GM18507 (cell line): Measurements from ENCODE around the gene SYPL1.
A peak's percentile ranks its signal among the peaks of the same experiment; 100 is the strongest.

Experiments used
- DNase-seq: peaks from one replicate; pipeline ENCODE4 v3.0.0; 2011; ENCODE audit warnings: low read depth; ENCODE audit not compliant: insufficient read length; ENCODE audit errors: extremely low spot score
- FAIRE-seq: peaks from 2 replicates; lab custom pipeline; 2011; peaks lifted over from hg19 to GRCh38; lab: Jason Lieb, UNC

SYPL1 gene

GRCh38 chr7:106057962-106058927, 53.9 kb downstream of the SYPL1 start:
- FAIRE-seq (peak; percentile 94), DNase-seq (peak; percentile 62)

GRCh38 chr7:106057204-106057961, 54.7 kb downstream of the SYPL1 start:
- no peak for FAIRE-seq

GRCh38 chr7:106056513-106057203, 55.5 kb downstream of the SYPL1 start:
- peak; percentile 70 for DNase-seq
- peak; percentile 84 for FAIRE-seq

More at GRCh38 chr7:106057204-106057961, 54.7 kb downstream of the SYPL1 start:
- DNase-seq, result no peak

- FAIRE-seq, result no peak
- DNase-seq, result no peak
These were observed 57.1 kb downstream of the SYPL1 start for GRCh38 chr7:106054971-106055532.

GRCh38 chr7:106054156-106054910, 57.8 kb downstream of the SYPL1 start:
- DNase-seq (no peak), FAIRE-seq (no peak)

GRCh38 chr7:106053109-106053508, 59.0 kb downstream of the SYPL1 start:
- no peak for FAIRE-seq
- no peak for DNase-seq

- FAIRE-seq, result no peak
- no peak for DNase-seq
These were observed 59.4 kb downstream of the SYPL1 start for GRCh38 chr7:106052681-106053080.

- FAIRE-seq (no peak), DNase-seq (no peak)
These were observed 61.4 kb downstream of the SYPL1 start for GRCh38 chr7:106050746-106051117.

GRCh38 chr7:106050002-106050745, 61.9 kb downstream of the SYPL1 start:
- no peak for DNase-seq
- FAIRE-seq, result no peak

- no peak for DNase-seq
- no peak for FAIRE-seq
These were observed 62.9 kb downstream of the SYPL1 start for GRCh38 chr7:106049139-106049752.

- DNase-seq (no peak), FAIRE-seq (no peak)
These were observed 63.4 kb downstream of the SYPL1 start for GRCh38 chr7:106048706-106049020.

- DNase-seq (no peak), FAIRE-seq (no peak)
These were observed 64.0 kb downstream of the SYPL1 start for GRCh38 chr7:106047818-106048705.

- FAIRE-seq, result no peak
These were observed 64.9 kb downstream of the SYPL1 start for GRCh38 chr7:106047184-106047583.

GRCh38 chr7:106045586-106045985, 66.5 kb downstream of the SYPL1 start:
- DNase-seq (no peak), FAIRE-seq (no peak)

More at GRCh38 chr7:106047184-106047583, 64.9 kb downstream of the SYPL1 start:
- no peak for DNase-seq

GRCh38 chr7:106045139-106045538, 67.0 kb downstream of the SYPL1 start:
- FAIRE-seq, result no peak
- DNase-seq, result no peak

- DNase-seq, result no peak
- FAIRE-seq, result no peak
These were observed 69.9 kb downstream of the SYPL1 start for GRCh38 chr7:106042196-106042611.

GRCh38 chr7:106041140-106041717, 70.9 kb downstream of the SYPL1 start:
- DNase-seq (peak; percentile 35), FAIRE-seq (peak; percentile 12)
